HUES48 (cell line): ENCODE data around the gene HPS5.
"Not testable (repeated sequence)": the region's sequence is repeated elsewhere in the genome, so short reads cannot be mapped to it uniquely, and the experiment has no call there.

Experiments
- H3K27ac ChIP-seq: one replicate; pipeline ENCODE4 v1.7.0; 2013; ENCODE audit warnings: low read depth, low read length, inconsistent platforms
- H3K27me3 ChIP-seq: 2 replicates; pipeline ENCODE4 v1.6.1; 2013; ENCODE audit warnings: mild to moderate bottlenecking, low read length; ENCODE audit not compliant: control insufficient read depth, insufficient read depth
- H3K36me3 ChIP-seq: 2 replicates; pipeline ENCODE4 v1.6.1; 2013; ENCODE audit warnings: low read length; ENCODE audit not compliant: control insufficient read depth, insufficient read depth
- H3K4me1 ChIP-seq: 2 replicates; pipeline ENCODE4 v1.6.1; 2013; ENCODE audit warnings: mild to moderate bottlenecking, low read length; ENCODE audit not compliant: control insufficient read depth, insufficient read depth
- H3K4me3 ChIP-seq: 2 replicates; pipeline ENCODE4 v1.5.1; 2013; ENCODE audit warnings: mild to moderate bottlenecking, low read depth, low read length
- H3K9ac ChIP-seq: 2 replicates; pipeline ENCODE4 v1.6.1; 2013; ENCODE audit warnings: mild to moderate bottlenecking, low read depth, low read length, moderate library complexity
- H3K9me3 ChIP-seq: 2 replicates; pipeline ENCODE4 v1.6.1; 2013; ENCODE audit warnings: low read length; ENCODE audit not compliant: control insufficient read depth, insufficient read depth

Gene HPS5

GRCh38 chr11:18253778-18254338 is 68.1 kb downstream of the HPS5 start:
- no peaks in the 10 kb centered on the region for H3K9me3 ChIP-seq
- H3K9ac ChIP-seq = no peak overlapping the region
- no peak overlapping the region for H3K4me3 ChIP-seq
- no peaks in the 10 kb centered on the region for H3K4me1 ChIP-seq
- H3K27me3 ChIP-seq = no peaks in the 10 kb centered on the region
- no peak overlapping the region for H3K27ac ChIP-seq
- no peaks in the 10 kb centered on the region for H3K36me3 ChIP-seq

GRCh38 chr11:18253233-18253632 is 68.7 kb downstream of the HPS5 start:
- Histone ChIP-seq H3K9me3 (no peaks in the 10 kb centered on the region), H3K4me1 (no peaks in the 10 kb centered on the region), H3K9ac (no peak overlapping the region), H3K27ac (no peak overlapping the region), H3K36me3 (no peaks in the 10 kb centered on the region), H3K27me3 (no peaks in the 10 kb centered on the region), H3K4me3 (no peak overlapping the region)

GRCh38 chr11:18248561-18248960 is 73.4 kb downstream of the HPS5 start, which contains the start of gene SAA2:
Gene SAA2 (minus strand): TSS chr11:18248668. CDS start chr11:18248011, 657 bp downstream.
- H3K4me1 ChIP-seq = no peaks in the 10 kb centered on the region
- H3K9me3 ChIP-seq = no peaks in the 10 kb centered on the region
- H3K27ac ChIP-seq = no peak within 1 kb of the TSS
- no peaks in the 10 kb centered on the region for H3K27me3 ChIP-seq
- no peak within 1 kb of the TSS for H3K9ac ChIP-seq
- H3K4me3 ChIP-seq = no peak within 1 kb of the TSS
- H3K36me3 ChIP-seq = no peaks in the 10 kb centered on the region

- not testable (repeated sequence) for H3K27ac ChIP-seq, H3K4me3 ChIP-seq, H3K9me3 ChIP-seq
Observed at GRCh38 chr11:18247191-18247581, 74.8 kb downstream of the HPS5 start.

GRCh38 chr11:18246379-18247190 is 75.4 kb downstream of the HPS5 start:
- H3K27me3 ChIP-seq, H3K9me3 ChIP-seq, H3K27ac ChIP-seq, H3K9ac ChIP-seq, H3K4me3 ChIP-seq, H3K36me3 ChIP-seq, H3K4me1 ChIP-seq: not testable (repeated sequence)

More at GRCh38 chr11:18247191-18247581, 74.8 kb downstream of the HPS5 start:
- H3K27me3 ChIP-seq, H3K4me1 ChIP-seq, H3K9ac ChIP-seq, H3K36me3 ChIP-seq: not testable (repeated sequence)

- no peak overlapping the region for H3K9ac ChIP-seq
Observed at GRCh38 chr11:18245396-18245795, 76.5 kb downstream of the HPS5 start.

GRCh38 chr11:18243783-18244362 is 78.1 kb downstream of the HPS5 start:
- no peaks in the 10 kb centered on the region for H3K36me3 ChIP-seq
- H3K9me3 ChIP-seq = no peaks in the 10 kb centered on the region
- no peaks in the 10 kb centered on the region for H3K4me1 ChIP-seq
- no peaks in the 10 kb centered on the region for H3K27me3 ChIP-seq
- no peak overlapping the region for H3K27ac ChIP-seq
- no peak overlapping the region for H3K4me3 ChIP-seq
- no peak overlapping the region for H3K9ac ChIP-seq

More at GRCh38 chr11:18245396-18245795, 76.5 kb downstream of the HPS5 start:
- Histone ChIP-seq H3K27me3 (no peaks in the 10 kb centered on the region), H3K9me3 (no peaks in the 10 kb centered on the region), H3K27ac (no peak overlapping the region), H3K4me1 (no peaks in the 10 kb centered on the region), H3K36me3 (no peaks in the 10 kb centered on the region), H3K4me3 (no peak overlapping the region)

- no peaks in the 10 kb centered on the region for H3K4me1 ChIP-seq
- H3K4me3 ChIP-seq = no peak overlapping the region
- H3K9ac ChIP-seq = no peak overlapping the region
- H3K27me3 ChIP-seq = no peaks in the 10 kb centered on the region
- H3K36me3 ChIP-seq = no peaks in the 10 kb centered on the region
- no peak overlapping the region for H3K27ac ChIP-seq
- no peaks in the 10 kb centered on the region for H3K9me3 ChIP-seq
Observed at GRCh38 chr11:18239655-18240054, 82.3 kb downstream of the HPS5 start.

- Histone ChIP-seq H3K9ac (no peak within 1 kb of the TSS), H3K4me3 (no peak within 1 kb of the TSS), H3K4me1 (no peaks in the 10 kb centered on the region), H3K27ac (no peak within 1 kb of the TSS), H3K27me3 (no peaks in the 10 kb centered on the region), H3K36me3 (no peaks in the 10 kb centered on the region), H3K9me3 (no peaks in the 10 kb centered on the region)
Observed at GRCh38 chr11:18236664-18237356, 85.1 kb downstream of the HPS5 start, which contains the start of gene SAA4. Gene SAA4 (minus strand): TSS chr11:18236802. CDS start chr11:18235926, 876 bp downstream.

- Histone ChIP-seq H3K4me3 (no peak overlapping the region), H3K9me3 (no peaks in the 10 kb centered on the region), H3K36me3 (no peaks in the 10 kb centered on the region), H3K4me1 (no peaks in the 10 kb centered on the region), H3K9ac (no peak overlapping the region), H3K27ac (no peak overlapping the region), H3K27me3 (no peaks in the 10 kb centered on the region)
Observed at GRCh38 chr11:18235394-18236334, 86.3 kb downstream of the HPS5 start.
